GM10847 (cell line): ENCODE results near the gene TMEM123.

Source experiments
- POLR2A ChIP-seq: IDR thresholded peaks from 2 replicates; pipeline ENCODE4 v1.6.1; 2011; ENCODE audit not compliant: insufficient read length; ENCODE audit errors: extremely low read depth

TMEM123 gene

GRCh38 chr11:102447193-102447592 lies 5.4 kb downstream of the TMEM123 start:
- no peak for TF ChIP-seq POLR2A

GRCh38 chr11:102446606-102447005 lies 6.0 kb downstream of the TMEM123 start:
- no peak for TF ChIP-seq POLR2A

- TF ChIP-seq POLR2A, result no peak
These were observed 14.1 kb downstream of the TMEM123 start for GRCh38 chr11:102438311-102439062.

- TF ChIP-seq POLR2A, result no peak
These were observed 14.8 kb downstream of the TMEM123 start for GRCh38 chr11:102437727-102438126.

- no peak for TF ChIP-seq POLR2A
These were observed 15.6 kb downstream of the TMEM123 start for GRCh38 chr11:102436976-102437375.

- no peak for TF ChIP-seq POLR2A
These were observed 16.0 kb downstream of the TMEM123 start for GRCh38 chr11:102436561-102436960.

GRCh38 chr11:102435688-102436087 lies 16.9 kb downstream of the TMEM123 start:
- TF ChIP-seq POLR2A, result no peak

GRCh38 chr11:102431404-102431803 lies 21.2 kb downstream of the TMEM123 start:
- no peak for TF ChIP-seq POLR2A

GRCh38 chr11:102430158-102430836 lies 22.3 kb downstream of the TMEM123 start:
- no peak for TF ChIP-seq POLR2A

GRCh38 chr11:102429691-102430090 lies 22.9 kb downstream of the TMEM123 start:
- no peak for TF ChIP-seq POLR2A

- TF ChIP-seq POLR2A, result no peak
These were observed 23.3 kb downstream of the TMEM123 start for GRCh38 chr11:102429226-102429625.

- TF ChIP-seq POLR2A, result no peak
These were observed 23.9 kb downstream of the TMEM123 start for GRCh38 chr11:102428696-102429095.

GRCh38 chr11:102427068-102427467 lies 25.5 kb downstream of the TMEM123 start:
- no peak for TF ChIP-seq POLR2A

GRCh38 chr11:102426570-102426969 lies 26.0 kb downstream of the TMEM123 start:
- TF ChIP-seq POLR2A, result no peak

GRCh38 chr11:102426000-102426399 lies 26.6 kb downstream of the TMEM123 start:
- TF ChIP-seq POLR2A, result no peak

- TF ChIP-seq POLR2A, result no peak
These were observed 28.6 kb downstream of the TMEM123 start for GRCh38 chr11:102423936-102424335.
